ENCODE results near the gene KAT8. TPM values are rescaled to one million over a fixed set of nuclear protein-coding genes. Genes with fewer than 3 reads are reported as not detected.

Gene KAT8
- total and polyA plus RNA-seq, 10 of the 15 experiments (the other 5 are each of a cell fraction or from before 2014, with no cell fraction given), result 5.5 to 55.8 (median 39.6) TPM

- ATAC-seq, result no peak
- in situ Hi-C loops (cut with MboI), result no loop called here
- CTCF ChIA-PET, result interaction anchor here (1.5 kb wide), 1 partner anchor 20 kb away, joined by 4 read pairs; no protein-coding TSS in a partner anchor
- no peak for TF ChIP-seq SMARCA5 (IDR thresholded peaks at IDR 0.05)
- no peak for TF ChIP-seq ZNF592 (IDR thresholded peaks at IDR 0.05)
- no peak for TF ChIP-seq E2F8 (IDR thresholded peaks at IDR 0.05; ENCODE audit: low read depth, partially characterized antibody)
- no peak for TF ChIP-seq PAX5 (IDR thresholded peaks at IDR 0.05; ENCODE audit: borderline replicate concordance, low read depth, low read length)
- TF ChIP-seq RFX5 (IDR thresholded peaks at IDR 0.05; ENCODE audit: low read depth, low read length), result no peak
- TF ChIP-seq BCL3 (IDR thresholded peaks at IDR 0.05; ENCODE audit: borderline replicate concordance, insufficient read depth, low read depth, low read length, poor library complexity, severe bottlenecking), result no peak
- TF ChIP-seq CHD4 (IDR thresholded peaks at IDR 0.05), result no peak
- TF ChIP-seq TCF3 (IDR thresholded peaks at IDR 0.05; ENCODE audit: borderline replicate concordance, insufficient read depth, low read depth, low read length), result no peak
- TF ChIP-seq CREB1 (IDR thresholded peaks at IDR 0.05; ENCODE audit: low read depth), result no peak
- no peak for TF ChIP-seq PRDM15 (CRISPR knock-in tag; IDR thresholded peaks at IDR 0.05)
- TF ChIP-seq IKZF1 (conservative IDR thresholded peaks at IDR 0.05), result no peak
- no peak for TF ChIP-seq ZNF207 (IDR thresholded peaks at IDR 0.05; ENCODE audit: borderline replicate concordance)
These were observed 26.9 kb upstream of the KAT8 start for GRCh38 chr16:31090540-31090939.

More at GRCh38 chr16:31090540-31090939, 26.9 kb upstream of the KAT8 start:
- intact Hi-C loops (cut with micrococcal nuclease; ENCODE audit: unreplicated experiment), result loop anchor here (5.0 to 10.0 kb wide), 2 partner anchors 136 to 352 kb away; partner anchors contain the start of genes SETD1A and ZNF843
- no peak overlapping the region for H3K4me2 ChIP-seq (ENCODE audit: control insufficient read depth, insufficient read depth)
- DNase-seq (ENCODE audit: low read depth, low spot score) (no peak), FAIRE-seq (no peak)
- no peaks in the 10 kb centered on the region for H3K9me3 ChIP-seq (replicated peaks; ENCODE audit: control insufficient read depth, insufficient read depth, low read length)
- no TSS peak for BruUV-seq (replicated peaks)
- ChIA-PET POLR2A (no interaction called here), RAD21 (ENCODE audit: unreplicated experiment) (no interaction called here), SMC1A (ENCODE audit: uncharacterized antibody, unreplicated experiment) (no interaction called here)
- no peaks in the 10 kb centered on the region for H3K27me3 ChIP-seq (replicated peaks in 1 of 2; ENCODE audit: control insufficient read depth in 2 of 2, insufficient read depth in 2 of 2, low read length in 1 of 2)
- peaks cover 20% of the 10 kb centered on the region for H3K79me2 ChIP-seq (ENCODE audit: control insufficient read depth, insufficient read depth, low read length)
- 97% methylated on average over 2 of the region's 2 CpGs for WGBS (ENCODE audit: insufficient coverage, insufficient replicate concordance, low lambda C conversion rate, missing lambda C conversion rate)
- H3K4me1 ChIP-seq (ENCODE audit: control insufficient read depth, insufficient read depth, low read length), result peaks cover 4% of the 10 kb centered on the region
- H3K27ac ChIP-seq (ENCODE audit: control insufficient read depth, insufficient read depth), result no peak overlapping the region
- H3K4me3 ChIP-seq, result no peak overlapping the region
- no peak overlapping the region for H3K9ac ChIP-seq (ENCODE audit: control insufficient read depth, insufficient read depth, low read length)
- no peaks in the 10 kb centered on the region for H4K20me1 ChIP-seq (ENCODE audit: control insufficient read depth, insufficient read depth)
- H3K36me3 ChIP-seq (ENCODE audit: control insufficient read depth in 2 of 2, insufficient read depth in 2 of 2, low read length in 1 of 2), result peaks cover 2% of the 10 kb centered on the region in 2 experiments; a peak in 3 of 4 replicates
- no peak overlapping the region for H2AFZ ChIP-seq (ENCODE audit: control insufficient read depth, low read depth, low read length)

Measured in GM12878 (cell line).